AG08395 (cell line): ENCODE results near the gene RHOG.
"Not testable (repeated sequence)": the region's sequence is repeated elsewhere in the genome, so short reads cannot be mapped to it uniquely, and the experiment has no call there.

ENCODE experiments used
- DNase-seq: peaks from one replicate; pipeline ENCODE4 v3.0.0; 2012; ENCODE audit warnings: mixed read lengths, low spot score

Gene RHOG

DNA sequence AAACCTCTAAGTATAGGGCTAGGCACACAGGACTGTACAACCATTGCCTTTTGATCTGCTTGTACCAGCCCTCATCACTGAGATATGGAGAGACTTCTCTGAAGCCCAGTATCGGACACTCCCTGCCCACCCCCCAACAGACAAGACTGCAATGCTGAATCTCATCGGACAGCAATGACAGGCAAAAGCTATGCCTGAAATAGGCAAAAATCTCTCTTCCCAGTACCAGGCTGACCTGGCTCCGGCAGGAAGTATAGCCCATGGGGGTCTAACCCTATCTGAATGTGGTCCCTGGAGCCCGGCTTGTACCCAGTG lies 6.5 kb downstream of the RHOG start:
- no peak for DNase-seq

GRCh38 chr11:3833449-3833848 lies 7.3 kb downstream of the RHOG start:
- no peak for DNase-seq

DNA sequence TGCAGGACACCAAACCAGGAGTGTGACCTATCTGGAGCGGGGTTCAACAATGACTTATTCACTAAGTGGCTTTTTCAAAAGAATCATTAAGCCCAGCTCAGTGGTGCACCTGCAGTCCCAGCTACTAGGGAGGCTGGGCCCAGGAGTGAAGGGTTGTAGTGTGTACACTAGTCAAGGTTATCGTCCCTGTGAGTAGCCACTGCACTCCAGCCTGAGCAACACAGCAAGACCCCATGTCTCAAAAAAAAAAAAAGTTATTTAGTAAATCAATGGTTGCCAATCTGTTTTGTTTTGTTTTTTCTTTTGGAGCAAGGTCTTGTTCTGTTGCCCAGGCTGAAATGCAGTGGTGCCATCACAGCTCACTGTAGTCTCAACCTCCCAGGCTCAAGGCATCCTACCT lies 7.9 kb downstream of the RHOG start:
- no peak for DNase-seq

DNA sequence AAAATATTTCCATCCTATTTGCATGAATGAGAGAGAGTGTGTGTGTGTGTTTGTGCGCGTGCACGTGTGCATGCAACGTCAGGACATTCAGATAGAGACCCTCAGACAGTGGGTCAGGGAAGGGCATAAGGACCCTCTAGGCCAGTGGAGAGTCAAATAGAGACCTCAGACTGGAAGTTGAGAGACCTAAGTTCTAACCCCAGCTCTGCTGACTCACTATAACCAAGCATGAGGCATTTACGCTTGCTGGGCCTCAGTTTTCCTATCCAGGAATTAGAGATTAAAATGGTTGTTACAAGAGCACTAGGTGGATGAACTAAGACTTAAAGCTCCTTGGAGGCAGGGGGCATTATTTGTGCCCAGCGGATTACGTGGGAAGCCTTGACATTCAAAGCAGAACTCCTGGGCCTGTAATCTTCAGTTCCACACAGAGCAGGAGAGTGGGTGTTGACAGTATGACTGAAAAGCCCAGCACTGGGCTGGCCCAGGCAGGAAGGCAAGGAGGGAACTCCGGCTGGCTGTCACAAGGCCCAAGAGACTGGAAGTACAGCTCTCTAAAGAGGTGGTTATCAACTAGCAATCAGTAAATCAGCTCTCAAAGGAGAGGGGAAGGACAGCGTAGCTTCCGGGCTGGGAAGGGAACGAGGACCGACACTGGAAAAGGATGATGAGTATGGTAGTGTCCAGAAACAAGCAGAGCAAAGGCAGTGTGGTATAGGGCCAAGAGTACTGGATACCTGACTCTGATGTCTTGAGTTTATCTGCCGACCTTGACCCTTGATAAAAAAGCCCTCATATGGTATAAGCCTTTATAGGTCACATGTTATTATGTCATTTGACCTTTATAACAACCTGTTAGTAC lies 9.2 kb downstream of the RHOG start:
- no peak for DNase-seq

- DNase-seq: no peak
Observed at GRCh38 chr11:3830730-3831129, 10.0 kb downstream of the RHOG start.

DNA sequence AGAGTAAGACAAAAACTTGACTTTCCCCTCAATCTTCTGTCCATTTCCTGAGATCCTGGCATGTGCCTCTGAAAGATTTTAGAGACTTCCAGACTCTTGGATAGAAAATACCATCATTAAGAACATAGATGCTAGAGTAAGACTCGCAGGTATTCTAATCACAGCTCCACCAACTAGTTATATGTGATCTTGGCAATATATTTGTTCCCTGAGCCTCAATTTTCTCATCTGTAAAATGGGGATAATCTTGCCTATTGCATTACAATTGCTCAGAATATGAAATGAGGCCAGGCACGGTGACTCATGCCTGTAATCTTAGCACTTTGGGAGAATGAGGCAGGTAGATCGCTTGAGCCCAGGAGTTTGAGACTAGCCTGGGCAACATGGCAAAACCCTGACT lies 10.7 kb downstream of the RHOG start:
- no peak for DNase-seq

DNA sequence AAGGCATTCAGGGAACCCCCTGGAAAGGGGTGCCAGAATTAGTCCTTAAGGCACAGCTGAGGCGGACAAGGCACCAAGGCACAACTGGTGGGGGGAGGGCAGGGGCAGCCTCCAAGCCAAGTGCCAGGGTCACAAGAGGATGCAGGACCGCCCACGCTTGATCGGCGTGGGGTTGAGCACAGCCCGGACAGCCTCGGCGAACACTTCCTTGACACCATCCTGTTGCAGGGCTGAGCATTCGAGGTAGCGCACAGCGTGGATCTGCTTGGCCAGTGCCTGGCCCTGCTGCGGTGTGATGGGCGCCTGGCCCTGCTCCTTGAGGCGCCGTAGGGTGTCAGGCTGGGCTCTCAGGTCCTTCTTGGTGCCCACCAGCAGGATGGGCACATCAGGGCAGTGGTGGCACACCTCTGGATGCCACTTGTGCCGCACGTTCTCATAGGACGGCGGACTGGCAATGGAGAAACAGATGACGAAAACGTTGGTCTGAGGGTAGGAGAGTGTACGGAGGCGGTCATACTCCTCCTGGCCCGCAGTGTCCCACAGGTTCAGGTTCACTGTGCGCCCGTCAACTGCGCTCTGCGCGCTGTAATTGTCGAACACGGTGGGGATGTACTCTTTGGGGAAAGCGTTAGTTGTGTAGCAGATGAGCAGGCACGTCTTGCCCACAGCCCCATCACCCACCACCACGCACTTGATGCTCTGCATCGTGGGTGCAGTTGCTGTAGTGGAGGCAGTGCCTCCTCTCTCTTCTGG lies 13.1 kb downstream of the RHOG start:
- no peak for DNase-seq

GRCh38 chr11:3826721-3827120 lies 14.0 kb downstream of the RHOG start:
- no peak for DNase-seq

DNA sequence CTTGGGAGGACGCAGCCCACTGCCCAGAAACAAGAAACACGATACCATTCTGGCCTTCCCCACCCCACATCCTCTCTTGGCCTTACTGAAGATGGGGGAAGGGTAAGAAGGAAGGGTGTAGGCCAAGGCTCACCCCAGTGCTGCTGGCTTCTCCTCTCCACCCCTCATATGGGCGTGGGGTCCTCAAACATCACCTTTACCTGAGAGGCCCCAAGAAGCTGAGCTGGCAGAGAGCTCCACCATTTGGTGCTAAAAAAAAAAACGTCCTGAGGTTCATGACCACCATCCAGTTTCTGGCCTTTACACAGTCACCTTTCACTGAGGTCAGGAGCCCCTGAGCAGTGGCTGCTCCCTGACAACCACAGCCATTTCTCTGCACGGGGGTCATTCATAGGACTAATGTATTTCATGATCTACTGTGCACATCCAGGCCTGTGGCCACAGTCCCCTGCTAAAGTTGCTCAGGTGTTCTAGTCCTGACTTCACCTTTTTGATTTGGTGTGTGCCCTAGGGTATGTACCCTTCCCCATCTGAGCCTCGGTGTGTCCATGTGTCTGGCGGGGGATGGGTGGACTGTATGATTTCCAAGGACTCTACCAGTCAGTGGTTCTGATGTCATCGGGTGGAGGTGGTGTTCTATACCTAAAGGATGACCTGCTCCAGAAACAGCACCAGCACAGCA lies 15.1 kb downstream of the RHOG start:
- no peak for DNase-seq

- DNase-seq: peak; percentile 29
Observed at GRCh38 chr11:3824714-3825472, 15.9 kb downstream of the RHOG start.

- no peak for DNase-seq
Observed at GRCh38 chr11:3823762-3824506, 16.8 kb downstream of the RHOG start.

- DNase-seq: peak; percentile 91
Observed at GRCh38 chr11:3823303-3823702, 17.5 kb downstream of the RHOG start.

DNA sequence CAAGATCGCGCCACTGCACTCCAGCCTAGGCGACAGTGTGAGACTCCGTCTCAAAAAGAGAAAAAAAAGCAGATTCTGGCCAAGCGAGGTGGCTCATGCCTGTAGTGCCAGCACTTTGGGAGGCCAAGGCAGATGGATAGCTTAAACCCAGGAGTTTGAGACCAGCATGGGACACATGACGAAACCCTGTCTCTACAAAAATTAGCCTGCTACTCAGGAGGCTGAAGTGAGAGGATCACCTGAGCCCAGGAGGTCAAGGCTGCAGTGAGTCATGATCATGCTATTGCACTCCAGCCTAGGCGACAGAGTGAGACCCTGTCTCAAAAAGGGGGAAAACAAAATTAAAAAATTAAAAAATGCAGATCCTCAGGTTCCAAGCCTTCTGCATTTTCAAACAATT lies 18.4 kb downstream of the RHOG start:
- DNase-seq: no peak

GRCh38 chr11:3820971-3821370 lies 19.8 kb downstream of the RHOG start:
- DNase-seq: no peak

- DNase-seq: no peak
Observed at GRCh38 chr11:3817181-3817800, 23.5 kb downstream of the RHOG start.

GRCh38 chr11:3816673-3817072 lies 24.1 kb downstream of the RHOG start:
- DNase-seq: no peak

DNA sequence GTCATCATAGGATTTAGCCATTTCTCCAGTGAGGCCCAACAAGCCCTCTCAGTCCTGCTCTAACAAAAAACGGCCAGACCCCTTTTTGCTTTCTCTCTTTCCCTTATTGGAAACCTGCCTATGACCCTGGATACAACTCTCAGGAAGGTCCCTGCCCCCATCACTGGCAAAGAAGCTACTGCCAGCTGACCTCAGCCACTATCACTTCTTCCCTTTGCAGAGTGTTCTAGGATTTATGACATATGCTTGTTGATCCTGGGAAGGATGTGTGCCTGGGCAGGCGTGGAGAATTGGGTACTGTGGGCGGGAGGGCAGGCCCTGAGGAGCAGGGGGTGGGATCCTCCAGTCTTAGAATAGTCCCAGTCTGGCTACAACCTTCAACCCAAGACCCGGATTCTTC lies 24.9 kb downstream of the RHOG start:
- DNase-seq: no peak

- not testable (repeated sequence) for DNase-seq
Observed at GRCh38 chr11:3814832-3815231, 25.9 kb downstream of the RHOG start.

GRCh38 chr11:3810951-3811350 lies 29.8 kb downstream of the RHOG start:
- peak; percentile 32 for DNase-seq

- DNase-seq: no peak
Observed at GRCh38 chr11:3810446-3810845, 30.3 kb downstream of the RHOG start.

DNA sequence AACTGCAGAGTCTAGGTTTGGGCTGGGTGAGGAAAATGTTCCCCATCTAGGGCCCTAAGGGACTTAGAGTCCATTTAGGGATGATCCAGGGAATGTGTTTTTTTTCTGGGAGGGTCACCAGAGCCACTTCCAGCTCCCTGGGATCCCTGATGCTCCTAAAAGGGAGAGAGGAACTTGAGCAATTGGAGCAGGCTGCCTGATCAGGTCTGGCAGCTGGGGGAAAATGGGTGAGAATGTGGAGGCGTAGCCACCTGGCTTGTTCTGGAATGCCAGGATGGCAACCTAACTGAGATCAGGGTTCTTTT lies 31.2 kb downstream of the RHOG start:
- DNase-seq: no peak
